GM19397 (cell line): ENCODE data around the gene CCNB3.
"Not testable (repeated sequence)": the region's sequence is repeated elsewhere in the genome, so short reads cannot be mapped to it uniquely, and the experiment has no call there.

Source experiments
- ATAC-seq: cut with Tn5 transposase; IDR thresholded peaks from one replicate; pipeline ENCODE4 v1.9.1; 2021; ENCODE audit warnings: mild to moderate bottlenecking, moderate library complexity; ENCODE audit not compliant: unreplicated experiment

The CCNB3 gene, protein sequence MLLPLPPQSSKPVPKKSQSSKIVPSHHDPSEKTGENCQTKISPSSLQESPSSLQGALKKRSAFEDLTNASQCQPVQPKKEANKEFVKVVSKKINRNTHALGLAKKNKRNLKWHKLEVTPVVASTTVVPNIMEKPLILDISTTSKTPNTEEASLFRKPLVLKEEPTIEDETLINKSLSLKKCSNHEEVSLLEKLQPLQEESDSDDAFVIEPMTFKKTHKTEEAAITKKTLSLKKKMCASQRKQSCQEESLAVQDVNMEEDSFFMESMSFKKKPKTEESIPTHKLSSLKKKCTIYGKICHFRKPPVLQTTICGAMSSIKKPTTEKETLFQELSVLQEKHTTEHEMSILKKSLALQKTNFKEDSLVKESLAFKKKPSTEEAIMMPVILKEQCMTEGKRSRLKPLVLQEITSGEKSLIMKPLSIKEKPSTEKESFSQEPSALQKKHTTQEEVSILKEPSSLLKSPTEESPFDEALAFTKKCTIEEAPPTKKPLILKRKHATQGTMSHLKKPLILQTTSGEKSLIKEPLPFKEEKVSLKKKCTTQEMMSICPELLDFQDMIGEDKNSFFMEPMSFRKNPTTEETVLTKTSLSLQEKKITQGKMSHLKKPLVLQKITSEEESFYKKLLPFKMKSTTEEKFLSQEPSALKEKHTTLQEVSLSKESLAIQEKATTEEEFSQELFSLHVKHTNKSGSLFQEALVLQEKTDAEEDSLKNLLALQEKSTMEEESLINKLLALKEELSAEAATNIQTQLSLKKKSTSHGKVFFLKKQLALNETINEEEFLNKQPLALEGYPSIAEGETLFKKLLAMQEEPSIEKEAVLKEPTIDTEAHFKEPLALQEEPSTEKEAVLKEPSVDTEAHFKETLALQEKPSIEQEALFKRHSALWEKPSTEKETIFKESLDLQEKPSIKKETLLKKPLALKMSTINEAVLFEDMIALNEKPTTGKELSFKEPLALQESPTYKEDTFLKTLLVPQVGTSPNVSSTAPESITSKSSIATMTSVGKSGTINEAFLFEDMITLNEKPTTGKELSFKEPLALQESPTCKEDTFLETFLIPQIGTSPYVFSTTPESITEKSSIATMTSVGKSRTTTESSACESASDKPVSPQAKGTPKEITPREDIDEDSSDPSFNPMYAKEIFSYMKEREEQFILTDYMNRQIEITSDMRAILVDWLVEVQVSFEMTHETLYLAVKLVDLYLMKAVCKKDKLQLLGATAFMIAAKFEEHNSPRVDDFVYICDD (N-terminal part only)

DNA sequence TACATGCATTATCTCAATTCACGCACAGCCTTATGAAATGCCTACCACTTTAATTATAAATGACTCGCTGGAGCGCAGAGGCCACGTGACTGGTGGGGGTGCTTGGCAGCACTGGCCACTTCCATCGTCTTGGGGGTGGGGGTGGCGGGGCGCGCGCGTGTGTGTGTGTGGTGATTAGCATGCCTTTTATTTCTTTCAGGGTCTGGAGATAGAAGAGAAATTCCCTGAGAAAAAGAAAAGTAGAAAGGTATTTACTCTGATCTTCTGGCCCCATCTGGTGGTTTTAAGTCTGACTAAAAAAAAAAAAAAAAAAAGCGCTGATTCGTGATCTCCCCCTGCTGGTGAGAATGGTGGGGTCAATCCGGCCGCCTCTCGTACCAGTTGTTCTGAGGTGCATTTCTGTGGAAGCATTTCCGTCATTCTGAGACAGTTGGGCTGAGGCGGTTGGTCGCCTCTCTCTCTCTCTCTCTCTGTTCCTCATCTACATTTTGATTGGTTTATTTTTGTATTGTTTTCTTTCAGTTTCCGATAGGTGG is at the start of gene CCNB3:
CCNB3 (plus strand) TSS at position 402 of the 536 bp plus-strand sequence. CDS start 80,399 bp downstream, outside the sequence.
- ATAC-seq, result peak; percentile 93

DNA sequence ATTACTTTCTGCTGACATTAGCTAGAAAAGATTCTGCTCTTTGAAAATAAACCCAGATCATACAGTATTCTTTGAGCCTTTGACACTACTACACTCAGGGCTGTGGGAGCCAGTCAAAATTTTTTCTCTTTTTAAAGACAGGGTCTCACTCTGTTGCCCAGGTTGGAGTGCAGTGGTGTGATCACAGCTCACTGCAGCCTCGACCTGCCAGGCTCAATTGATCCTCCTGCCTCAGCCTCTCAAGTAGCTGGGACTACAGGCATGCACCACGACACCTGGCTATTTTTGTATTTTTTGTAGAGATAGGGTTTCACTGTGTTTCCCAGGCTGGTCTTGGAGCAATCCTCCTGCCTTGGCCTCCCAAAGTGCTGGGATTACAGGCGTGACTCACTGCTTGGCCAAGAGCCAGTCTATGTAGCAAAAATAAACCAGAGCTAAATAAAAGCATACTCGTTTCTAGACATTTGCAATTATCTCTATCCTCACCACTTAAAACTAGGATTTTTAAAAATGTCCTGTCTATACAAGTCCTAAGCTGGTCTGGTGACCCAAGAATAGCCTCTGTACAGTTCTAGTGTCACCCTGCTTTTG is 46.9 kb upstream of the CCNB3 start:
- ATAC-seq, result no peak

DNA sequence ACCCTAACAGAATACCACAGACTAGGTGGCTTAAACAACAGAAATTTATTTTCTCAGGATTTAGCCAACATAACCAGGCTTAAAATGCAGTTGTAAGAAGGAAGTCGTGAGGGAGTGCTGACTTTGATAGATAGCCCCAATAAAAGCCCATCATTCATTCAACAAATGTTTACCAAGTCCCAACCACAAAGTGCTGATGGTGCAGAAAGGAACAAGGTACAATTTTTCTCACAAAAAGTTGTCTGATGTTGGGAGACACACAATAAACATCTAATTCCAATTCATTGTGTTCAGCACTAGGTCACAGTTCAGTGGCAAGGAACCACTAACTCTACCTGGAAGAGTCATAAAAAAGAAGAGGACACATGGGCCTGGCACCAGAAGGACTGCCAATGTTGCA is 46.0 kb upstream of the CCNB3 start:
- no peak for ATAC-seq

DNA sequence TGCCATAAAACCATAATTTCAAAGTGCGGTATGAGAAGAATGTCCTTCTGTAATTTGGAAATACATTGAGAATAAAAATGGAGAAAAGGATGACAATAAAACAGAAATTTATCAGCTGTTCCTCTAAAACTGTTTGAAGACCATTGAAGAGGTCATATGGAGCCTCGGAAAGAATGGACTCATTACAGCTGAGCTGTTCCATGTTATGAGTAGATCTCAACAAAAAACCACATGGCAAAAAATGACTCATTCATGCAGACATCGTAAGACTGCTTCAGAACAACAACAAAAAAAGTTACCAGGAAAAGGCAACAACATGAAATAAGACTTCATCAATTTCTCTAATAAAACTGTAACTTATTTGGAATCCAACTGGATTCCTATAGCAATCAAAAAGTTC is 43.4 kb upstream of the CCNB3 start:
- no peak for ATAC-seq

DNA sequence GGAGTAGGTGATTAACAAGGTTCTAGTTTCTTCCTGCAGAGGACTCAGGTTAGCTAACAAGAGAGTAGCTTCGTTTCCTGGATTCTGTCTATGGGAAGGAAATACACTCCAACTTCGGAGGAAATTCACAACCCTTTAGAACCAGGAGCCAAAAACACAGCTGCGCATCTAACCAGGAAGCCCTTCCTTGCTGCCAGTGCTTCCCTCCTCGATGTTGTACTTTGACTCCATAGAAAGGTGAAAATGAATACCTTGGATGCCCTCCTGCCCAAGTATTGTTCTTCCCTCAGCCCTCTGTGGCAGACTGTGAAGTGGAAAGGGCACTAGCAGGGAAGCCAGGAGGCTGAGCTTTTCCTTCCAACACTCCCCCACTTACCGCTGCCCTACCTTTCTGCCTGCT is 38.8 kb upstream of the CCNB3 start:
- no peak for ATAC-seq

DNA sequence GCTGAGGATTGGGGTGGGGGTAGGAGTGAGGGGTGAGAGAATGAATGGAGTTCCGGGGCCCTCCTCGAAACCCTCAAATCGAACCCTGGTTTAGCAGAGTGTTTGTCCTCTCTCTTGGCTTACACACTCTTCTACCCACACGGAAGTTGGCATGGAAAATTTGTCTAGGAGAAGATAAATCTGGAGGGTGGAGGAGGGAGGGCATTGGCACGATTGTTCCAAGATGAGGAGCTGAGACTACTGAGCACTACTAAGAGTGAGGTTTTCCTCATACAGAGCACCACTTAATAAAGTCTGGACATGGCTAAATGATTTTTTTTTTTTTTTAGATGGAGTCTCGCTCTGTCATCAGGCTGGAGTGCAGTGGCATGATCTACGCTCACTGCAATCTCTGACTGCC is 37.2 kb upstream of the CCNB3 start:
- ATAC-seq, result no peak

DNA sequence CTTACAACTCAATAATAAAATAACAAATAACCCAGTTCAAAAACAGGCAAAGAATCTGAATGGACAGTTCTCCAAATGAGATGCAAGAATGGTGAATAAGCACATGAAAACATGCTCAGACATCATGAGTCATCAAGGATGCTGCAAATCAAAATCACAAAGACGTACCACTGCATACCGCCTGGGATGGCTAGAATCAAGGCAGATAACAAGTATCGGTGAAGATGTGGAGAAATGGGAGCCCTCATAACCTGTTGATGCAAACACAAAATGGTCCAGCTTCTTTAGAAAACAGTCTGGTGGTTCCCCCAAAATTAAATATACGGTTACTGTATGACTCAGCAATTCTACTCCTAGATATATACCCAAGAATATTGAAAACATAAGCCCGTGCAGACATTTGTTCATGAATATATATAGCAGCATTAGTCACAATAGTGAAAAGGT is 36.3 kb upstream of the CCNB3 start:
- ATAC-seq, result no peak

DNA sequence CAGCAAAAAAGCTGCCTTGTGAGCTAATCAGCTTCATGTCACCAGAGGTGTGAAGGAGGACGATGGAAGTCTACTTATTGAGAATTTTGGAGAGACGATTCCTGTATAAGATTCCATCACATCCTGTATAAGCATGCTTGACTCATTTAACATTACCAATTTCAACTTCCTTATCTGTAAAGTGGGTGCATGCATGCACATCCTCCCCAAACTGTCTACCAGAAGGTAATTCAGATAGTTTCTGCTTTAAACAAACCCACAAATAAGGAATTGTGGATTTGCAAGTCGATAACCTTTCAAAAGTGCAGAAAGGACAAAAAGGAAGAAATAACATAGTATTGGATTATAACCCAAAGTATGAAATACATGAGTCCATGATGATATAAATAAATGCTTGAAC is 34.8 kb upstream of the CCNB3 start:
- ATAC-seq, result no peak

DNA sequence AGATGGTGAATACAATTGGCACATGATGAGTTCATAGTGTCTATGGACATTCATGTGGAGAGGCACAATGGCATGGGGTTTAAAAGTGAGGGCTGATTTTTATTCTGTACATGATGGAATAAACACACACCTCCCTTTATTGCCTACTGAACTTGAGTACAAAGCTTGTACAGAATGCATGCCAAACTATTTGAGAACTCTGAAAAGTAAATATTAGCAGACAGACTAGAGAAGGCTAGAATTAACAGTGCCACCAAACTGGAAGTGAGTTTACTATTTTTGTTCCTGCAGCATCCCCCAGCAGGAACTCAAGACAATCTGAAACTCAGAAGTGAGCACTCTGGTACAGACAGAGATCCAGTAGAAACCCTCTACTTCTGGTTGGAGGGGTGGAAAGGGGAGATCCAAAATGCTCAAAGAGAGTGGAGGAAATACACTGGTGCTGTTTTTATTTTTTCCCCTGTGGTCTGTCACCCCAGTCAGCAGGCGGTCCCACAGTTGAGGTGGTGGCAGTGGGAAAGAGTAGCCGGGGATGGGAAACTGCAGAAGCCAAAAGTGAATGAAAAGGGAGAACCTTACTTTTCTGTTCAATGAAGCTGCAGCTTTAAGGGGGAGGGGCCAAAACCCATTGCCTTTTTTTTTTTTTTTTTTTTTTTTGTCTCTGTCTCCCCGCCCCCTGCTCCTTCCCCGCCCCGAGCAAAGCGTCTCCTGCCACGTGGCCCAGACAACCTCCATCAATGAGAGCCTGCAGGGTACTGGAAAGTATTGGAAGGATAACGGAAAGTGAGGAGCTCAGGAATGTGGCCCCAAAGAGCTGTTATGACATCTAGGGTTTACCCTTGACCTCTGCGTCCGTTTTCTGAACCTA is 24.3 kb upstream of the CCNB3 start:
- ATAC-seq, result no peak

DNA sequence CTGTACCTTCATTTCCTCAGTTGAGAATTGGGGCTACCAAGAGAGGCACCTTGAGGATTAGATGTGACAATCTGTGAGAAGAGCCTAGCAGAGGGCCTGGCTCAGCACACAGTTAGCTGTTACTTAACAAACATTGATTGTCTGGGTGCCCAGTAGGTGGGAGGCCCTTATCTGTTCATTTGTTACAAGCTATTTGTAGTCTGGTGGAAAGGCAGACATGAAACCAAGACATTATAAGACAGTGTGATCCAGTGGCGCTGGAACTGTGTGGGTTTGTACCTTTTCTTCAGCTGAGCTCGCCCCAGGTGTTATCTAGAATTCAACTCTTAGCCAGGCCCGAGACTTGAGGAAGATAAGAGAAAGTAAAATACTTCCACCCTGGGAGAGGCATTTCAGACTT is 20.7 kb upstream of the CCNB3 start:
- no peak for ATAC-seq

DNA sequence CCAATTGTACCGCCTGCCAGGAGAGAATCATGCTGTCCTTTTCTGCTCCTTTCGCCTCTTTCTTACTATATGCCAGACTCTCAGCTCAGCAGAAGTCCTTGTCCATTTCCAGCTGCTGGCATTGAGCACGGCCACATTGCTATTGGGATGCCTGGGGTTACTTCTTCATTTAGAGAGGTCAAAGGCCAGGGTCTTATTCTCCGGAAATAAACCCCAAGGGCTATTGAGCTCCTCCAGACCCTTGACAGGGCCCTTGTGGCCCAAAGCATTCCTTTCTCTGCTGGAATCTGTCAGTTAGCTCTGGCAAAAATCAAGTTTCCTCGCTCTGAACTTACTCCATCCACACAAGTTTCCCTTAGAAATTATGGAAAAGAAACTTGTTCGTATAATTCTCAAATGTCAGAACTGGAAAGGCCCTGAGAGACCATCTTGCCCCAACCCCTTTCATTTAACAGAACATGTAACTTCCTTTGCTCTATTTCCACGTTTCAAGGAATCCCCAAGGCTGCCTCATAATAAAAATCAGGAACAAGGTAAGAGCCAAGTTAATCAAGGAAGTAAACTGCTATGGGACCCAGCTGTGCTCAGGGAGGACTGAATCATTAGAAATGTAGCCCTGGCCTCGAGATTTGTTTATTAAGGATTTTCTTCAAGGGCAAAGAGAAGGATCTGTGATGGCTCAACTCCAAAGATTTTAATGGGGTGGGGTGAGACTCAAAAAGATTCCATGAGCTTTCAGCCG is 15.5 kb upstream of the CCNB3 start:
- no peak for ATAC-seq

DNA sequence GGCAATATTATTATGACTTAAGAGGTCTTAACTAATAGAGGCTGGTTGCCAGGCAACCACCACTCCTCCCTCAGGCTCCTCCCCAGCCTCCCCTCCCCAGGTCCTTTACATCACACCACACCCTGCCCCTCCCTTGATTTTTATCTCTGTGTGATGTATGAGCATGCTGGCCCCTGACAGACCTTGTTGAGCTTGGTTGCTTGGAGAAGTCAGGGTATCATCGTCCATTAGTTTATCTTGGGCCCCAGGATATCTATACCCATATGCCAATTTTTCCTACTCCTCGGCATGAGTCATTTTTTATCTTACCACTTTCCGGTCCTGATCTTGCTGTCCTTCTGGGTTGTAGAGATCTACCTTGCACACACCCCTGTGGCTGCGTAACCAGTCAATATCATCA is 6.2 kb upstream of the CCNB3 start:
- ATAC-seq, result no peak

DNA sequence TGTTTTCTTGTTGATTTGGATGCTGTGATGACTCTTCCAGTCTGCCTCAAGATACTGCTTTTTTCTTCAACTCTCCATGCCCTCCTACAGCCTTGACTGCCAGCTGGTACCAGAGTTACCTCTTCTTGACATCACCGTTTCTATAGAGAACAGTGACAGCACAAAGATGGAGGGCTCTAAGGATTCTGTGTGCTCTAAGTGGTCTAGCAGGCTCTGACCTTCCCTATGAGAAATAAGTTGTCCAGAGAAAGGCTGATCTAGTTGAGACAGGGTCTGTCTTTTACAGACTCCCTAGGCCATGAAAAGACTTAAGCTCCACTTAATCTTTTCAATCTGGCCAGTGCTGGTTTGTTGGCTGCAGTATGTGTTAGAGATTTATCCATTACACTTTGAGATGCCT is 3.7 kb upstream of the CCNB3 start, which contains the start of gene AKAP4:
AKAP4 (minus strand) TSS at position 101 of the 400 bp plus-strand sequence. CDS start 118 bp downstream, outside the sequence.
- no peak for ATAC-seq

DNA sequence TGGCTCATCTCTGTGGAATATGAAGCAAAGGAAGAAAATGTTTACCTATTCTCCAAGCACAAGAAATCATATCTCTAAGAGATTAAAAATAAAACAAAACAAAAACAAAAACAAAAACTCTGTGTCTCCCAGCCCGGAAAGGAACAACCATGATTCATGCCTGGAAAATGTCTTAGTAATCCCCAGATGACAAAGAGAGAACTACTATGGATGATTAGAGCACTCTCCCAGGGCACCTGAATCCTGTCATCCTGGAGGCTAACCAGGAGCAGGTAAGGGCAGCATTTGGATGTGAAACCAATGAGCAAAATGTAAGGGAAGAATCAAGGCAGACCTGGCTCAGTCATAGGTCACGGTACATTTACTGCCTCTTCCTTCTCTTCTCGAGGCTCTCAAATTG is 2.0 kb upstream of the CCNB3 start:
- ATAC-seq, result no peak

DNA sequence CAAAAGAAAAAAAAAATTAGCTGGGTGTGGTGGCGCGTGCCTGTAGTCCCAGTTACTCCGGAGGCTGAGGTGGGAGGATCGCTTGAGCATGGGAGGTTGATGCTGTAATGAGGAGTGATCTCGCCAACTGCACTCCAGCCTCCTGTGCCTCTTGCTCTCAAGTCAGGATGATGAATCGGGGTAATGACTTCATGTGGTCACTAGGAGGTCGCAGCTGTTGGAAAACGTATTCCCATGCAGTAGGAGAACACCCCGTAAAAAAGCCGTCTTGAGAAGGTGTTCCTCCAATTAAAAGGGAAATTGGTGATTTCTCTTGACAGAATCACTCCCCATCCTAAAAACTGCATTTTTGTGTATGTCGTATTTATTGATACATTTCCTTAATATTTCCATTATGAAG is 2.2 kb downstream of the CCNB3 start:
- ATAC-seq, result no peak

DNA sequence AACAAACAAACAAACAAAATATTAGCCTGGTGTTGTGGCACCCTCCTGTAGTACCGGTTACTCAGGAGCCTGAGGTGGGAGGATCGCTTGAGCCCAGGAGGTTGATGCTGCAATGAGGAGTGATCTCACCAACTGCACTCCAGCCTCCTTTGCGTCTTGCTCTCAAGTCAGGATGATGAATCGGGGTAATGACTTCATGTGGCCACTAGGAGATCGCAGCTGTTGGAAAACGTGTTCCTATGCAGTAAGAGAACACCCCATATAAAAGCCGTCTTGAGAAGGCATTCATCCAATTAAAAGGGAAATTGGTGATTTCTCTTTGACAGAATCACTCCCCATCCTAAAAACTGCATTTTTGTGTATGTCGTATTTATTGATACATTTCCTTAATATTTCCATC is 6.9 kb downstream of the CCNB3 start:
- ATAC-seq, result no peak

DNA sequence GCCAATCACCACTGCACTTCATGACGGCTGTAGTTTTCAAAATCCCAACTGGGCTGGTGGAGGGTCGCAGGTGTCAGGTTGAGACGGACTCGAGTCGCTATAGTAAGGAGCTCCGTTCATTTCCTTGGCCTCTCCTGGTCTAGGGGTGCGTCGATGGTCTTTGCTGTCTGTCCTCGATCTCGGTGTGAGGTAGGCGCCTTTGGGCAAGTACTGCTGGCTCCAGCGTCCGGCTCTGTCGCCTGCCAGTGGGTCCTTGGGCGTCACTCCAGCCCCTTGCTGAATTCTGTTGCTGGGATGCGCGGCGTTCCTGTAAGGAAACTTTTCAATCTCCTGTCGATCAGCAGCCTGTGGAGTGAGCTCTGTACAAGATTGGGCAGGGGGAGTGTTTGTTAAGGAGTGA is 76.7 kb downstream of the CCNB3 start:
- no peak for ATAC-seq

DNA sequence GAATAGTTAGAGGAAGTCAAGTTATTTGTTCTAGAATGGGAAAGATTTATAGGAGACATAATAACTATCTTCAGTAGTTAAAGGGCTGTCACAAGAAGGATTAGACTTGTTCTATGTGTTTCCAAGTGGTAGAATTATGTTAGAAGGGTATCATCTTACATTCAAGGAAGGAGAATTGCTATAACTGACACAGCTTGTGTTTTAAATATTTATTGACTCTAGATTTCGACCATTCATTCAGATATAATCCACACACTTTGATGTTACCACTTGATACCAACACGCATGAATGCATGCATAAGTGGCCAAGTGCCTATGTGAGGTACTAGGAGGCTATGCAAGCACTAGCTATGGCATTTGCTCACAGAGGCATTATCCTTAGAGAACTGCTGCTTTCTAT is 122.7 kb downstream of the CCNB3 start:
- no peak for ATAC-seq

DNA sequence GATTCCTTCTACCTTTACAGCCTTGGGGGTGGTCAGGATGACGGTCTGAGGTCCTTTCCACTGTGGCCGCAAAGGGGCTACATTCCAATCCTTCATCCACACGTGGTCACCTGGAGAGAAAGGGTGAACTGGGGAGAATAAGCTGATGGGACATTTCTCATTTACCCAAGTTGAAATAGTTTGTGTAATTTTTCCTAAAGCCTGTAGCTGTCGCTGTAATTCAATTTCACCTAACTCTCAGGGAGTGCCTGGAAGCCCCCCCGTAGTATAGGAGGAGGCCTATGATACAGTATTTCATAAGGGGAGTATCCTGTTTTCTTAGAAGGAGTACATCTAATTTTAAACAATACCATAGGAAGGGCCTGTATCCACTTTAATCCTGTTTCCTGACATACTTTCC is 128.1 kb downstream of the CCNB3 start:
- ATAC-seq, result not testable (repeated sequence)
